HUES48 (cell line): Measurements from ENCODE around the gene SLC31A1.

Source experiments
- H3K27ac ChIP-seq: one replicate; pipeline ENCODE4 v1.7.0; 2013; ENCODE audit warnings: low read depth, low read length, inconsistent platforms
- H3K27me3 ChIP-seq: 2 replicates; pipeline ENCODE4 v1.6.1; 2013; ENCODE audit warnings: mild to moderate bottlenecking, low read length; ENCODE audit not compliant: control insufficient read depth, insufficient read depth
- H3K36me3 ChIP-seq: 2 replicates; pipeline ENCODE4 v1.6.1; 2013; ENCODE audit warnings: low read length; ENCODE audit not compliant: control insufficient read depth, insufficient read depth
- H3K4me1 ChIP-seq: 2 replicates; pipeline ENCODE4 v1.6.1; 2013; ENCODE audit warnings: mild to moderate bottlenecking, low read length; ENCODE audit not compliant: control insufficient read depth, insufficient read depth
- H3K4me3 ChIP-seq: 2 replicates; pipeline ENCODE4 v1.5.1; 2013; ENCODE audit warnings: mild to moderate bottlenecking, low read depth, low read length
- H3K9ac ChIP-seq: 2 replicates; pipeline ENCODE4 v1.6.1; 2013; ENCODE audit warnings: mild to moderate bottlenecking, low read depth, low read length, moderate library complexity
- H3K9me3 ChIP-seq: 2 replicates; pipeline ENCODE4 v1.6.1; 2013; ENCODE audit warnings: low read length; ENCODE audit not compliant: control insufficient read depth, insufficient read depth

The SLC31A1 gene

DNA sequence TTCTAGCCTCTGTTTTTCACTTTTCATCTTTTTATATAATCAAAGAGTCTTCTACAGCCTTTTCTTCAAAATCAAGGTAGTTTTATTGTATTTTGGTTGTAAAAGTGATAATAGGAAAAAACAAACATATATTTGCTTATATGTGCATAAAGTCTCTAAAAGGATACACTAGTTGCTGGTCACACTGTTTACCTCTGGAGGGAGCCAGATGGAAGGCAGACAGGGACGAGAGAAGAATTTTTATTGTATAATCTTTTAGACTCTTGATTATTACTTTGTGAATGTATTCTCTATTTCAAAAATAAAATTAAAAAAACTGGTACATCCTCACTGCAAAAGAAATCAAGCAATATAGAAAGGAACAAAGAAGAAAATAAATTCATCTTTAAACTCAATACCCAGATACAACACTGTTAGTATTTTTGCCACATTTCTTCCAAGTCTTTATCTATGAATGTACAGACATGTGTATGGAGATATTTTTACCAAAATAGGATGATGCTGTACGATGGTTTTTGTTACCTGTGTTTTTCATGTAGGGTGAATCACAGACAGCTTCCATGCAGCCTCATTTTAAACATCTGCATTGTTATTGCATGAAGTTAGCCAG, 88.0 kb downstream of the SLC31A1 start:
- Histone ChIP-seq H3K4me3 (no peak overlapping the region), H3K36me3 (no peaks in the 10 kb centered on the region), H3K27ac (no peak overlapping the region), H3K4me1 (no peaks in the 10 kb centered on the region), H3K9ac (no peak overlapping the region), H3K9me3 (no peaks in the 10 kb centered on the region), H3K27me3 (no peaks in the 10 kb centered on the region)

DNA sequence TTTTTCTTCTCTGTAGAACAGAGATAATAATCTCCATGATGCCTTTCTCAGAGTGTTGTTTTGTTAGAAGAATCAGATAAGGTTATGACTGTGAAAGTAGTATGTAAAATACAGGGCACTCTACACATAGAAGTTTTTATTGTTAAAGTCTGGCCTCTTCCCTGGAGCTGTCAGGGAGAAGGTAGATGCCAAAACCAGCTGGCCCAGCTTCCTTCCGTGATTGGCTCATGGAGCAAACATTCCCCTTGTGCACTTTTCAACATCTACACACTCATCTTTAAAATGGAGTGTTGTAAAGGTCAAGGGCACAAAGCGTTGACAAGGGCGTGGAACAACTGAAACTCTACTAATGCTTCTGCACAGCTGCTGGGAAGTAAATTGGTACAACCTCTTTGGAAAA, 89.2 kb downstream of the SLC31A1 start:
- Histone ChIP-seq H3K27me3 (no peaks in the 10 kb centered on the region), H3K9ac (no peak overlapping the region), H3K4me1 (no peaks in the 10 kb centered on the region), H3K27ac (no peak overlapping the region), H3K36me3 (no peaks in the 10 kb centered on the region), H3K4me3 (no peak overlapping the region), H3K9me3 (no peaks in the 10 kb centered on the region)

DNA sequence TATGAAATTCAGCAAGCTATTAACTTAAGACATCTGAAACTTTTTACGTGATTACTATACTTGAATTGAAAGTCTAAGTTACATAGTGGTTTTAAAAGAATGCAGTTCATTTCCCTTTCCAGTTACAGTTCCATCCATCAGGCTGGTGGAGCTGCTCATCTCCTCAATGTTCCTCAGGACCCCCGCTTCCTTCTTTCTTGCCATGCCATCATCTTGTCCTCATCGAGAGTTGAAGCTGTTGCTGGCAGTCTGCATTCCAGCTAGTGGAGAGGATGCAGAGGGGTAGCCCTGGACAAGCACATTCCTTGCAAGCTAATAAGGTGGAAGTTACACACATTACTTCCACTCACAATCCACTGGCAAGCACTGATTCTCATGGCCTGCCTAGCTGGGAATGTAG, 90.6 kb downstream of the SLC31A1 start:
- no peaks in the 10 kb centered on the region for H3K36me3 ChIP-seq
- H3K4me1 ChIP-seq = no peaks in the 10 kb centered on the region
- H3K9ac ChIP-seq = no peak overlapping the region
- no peak overlapping the region for H3K27ac ChIP-seq
- no peaks in the 10 kb centered on the region for H3K9me3 ChIP-seq
- no peaks in the 10 kb centered on the region for H3K27me3 ChIP-seq
- H3K4me3 ChIP-seq = no peak overlapping the region

DNA sequence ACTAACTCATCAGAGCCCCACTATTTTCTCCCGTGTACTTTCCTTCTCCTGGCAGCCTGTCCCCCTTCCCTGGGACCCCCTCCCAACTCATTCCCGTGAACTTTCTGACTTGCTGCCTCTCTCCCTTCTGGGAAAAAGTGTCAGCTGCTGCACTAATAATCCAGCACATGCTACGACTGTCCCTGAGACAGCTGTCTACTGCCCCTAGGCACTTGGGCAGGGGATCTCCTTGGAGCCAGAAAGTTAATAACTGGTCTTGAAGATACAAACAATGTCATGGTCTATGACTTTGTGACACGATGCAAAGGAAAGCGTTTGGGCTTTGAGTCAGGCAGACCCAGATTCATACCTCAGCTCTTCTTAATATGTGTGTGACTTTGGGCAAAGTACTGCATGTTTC, 91.9 kb downstream of the SLC31A1 start:
- no peak overlapping the region for H3K27ac ChIP-seq
- H3K27me3 ChIP-seq = no peaks in the 10 kb centered on the region
- H3K9me3 ChIP-seq = no peaks in the 10 kb centered on the region

More for the DNA sequence above, 91.9 kb downstream of the SLC31A1 start:
- H3K36me3 ChIP-seq = no peaks in the 10 kb centered on the region
- no peaks in the 10 kb centered on the region for H3K4me1 ChIP-seq
- no peak overlapping the region for H3K4me3 ChIP-seq
- no peak overlapping the region for H3K9ac ChIP-seq
